ENCODE data around the gene C20orf144. TPM values are rescaled to one million over a fixed set of nuclear protein-coding genes. Genes with fewer than 3 reads are reported as not detected.

C20orf144 gene
- total RNA-seq = 0.16 TPM in 1 of 2 replicates, not detected in the other

DNA sequence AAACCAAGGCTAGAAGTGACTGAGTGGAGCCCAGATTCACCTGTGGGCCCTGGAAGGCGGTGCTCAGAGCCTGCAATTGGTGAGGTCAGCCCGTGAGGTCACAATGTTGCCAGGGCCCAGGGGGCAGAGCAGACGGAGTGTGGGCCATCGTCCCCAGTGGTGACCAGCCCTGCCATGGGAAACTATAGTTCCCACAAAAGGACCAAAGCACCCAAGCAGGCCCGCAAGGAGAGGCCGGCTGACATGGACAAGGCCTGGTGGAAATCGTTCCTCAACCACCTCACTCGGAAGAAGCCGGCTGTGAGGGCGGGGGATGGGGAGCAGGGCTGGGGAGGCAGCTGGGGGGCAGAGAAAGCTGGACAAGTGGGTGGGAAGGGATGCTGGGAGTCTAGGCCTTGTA is at the start of gene C20orf144:
TSS of gene C20orf144 (plus strand) at position 156 of the 400 bp plus-strand sequence. CDS start at position 175, 19 bp downstream.

DNA sequence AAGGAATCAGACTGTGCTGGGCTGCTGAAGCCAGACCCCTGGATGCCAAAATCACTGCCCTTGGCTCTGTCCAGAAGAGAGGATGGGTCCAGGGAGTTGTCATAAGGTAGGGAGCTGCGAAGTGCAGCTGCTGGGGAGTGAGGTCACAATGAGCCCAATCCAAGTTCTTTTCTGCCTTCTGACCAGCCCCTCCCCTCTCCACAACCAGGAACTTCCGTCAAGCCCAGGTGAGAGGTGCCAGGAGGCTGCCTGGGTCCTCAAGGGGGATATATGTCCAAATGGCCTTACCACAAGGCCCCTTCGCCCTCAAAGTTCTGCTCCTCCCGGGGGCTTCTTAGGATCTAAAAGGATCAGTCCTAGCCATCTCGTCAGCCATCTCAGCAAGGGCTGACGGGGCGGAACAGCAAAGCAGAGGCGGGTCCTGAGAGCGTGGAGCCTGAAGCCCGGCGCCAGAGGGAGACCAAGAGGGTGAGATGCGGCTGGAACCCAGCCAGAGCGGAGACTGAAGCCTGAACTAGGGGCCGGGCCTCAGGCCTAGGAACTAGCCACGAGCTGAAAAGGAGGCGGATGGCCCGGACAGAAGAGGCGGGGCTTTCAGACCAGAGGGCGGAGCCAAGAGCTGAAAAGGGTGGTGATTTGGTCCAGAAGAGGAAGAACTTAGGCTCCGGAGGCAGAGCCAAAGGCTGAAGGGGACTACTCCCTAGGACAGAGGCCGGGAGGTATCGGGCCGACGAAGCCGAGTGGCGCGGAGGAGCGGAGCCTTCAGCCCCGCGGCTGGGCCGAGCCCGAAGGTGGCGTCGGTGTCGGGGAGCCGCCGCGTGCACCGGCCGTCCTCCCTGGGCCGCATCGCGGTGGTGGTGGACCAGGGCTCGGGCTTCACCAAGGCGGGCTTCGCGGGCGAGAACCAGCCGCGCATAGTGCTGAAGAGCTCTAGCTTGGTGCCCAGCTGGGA is 4.4 kb downstream of the C20orf144 start, which contains the start of gene ACTL10:
TSS of gene ACTL10 (plus strand) at position 651 of the 952 bp plus-strand sequence. CDS start 555 bp downstream, outside the sequence.

DNA sequence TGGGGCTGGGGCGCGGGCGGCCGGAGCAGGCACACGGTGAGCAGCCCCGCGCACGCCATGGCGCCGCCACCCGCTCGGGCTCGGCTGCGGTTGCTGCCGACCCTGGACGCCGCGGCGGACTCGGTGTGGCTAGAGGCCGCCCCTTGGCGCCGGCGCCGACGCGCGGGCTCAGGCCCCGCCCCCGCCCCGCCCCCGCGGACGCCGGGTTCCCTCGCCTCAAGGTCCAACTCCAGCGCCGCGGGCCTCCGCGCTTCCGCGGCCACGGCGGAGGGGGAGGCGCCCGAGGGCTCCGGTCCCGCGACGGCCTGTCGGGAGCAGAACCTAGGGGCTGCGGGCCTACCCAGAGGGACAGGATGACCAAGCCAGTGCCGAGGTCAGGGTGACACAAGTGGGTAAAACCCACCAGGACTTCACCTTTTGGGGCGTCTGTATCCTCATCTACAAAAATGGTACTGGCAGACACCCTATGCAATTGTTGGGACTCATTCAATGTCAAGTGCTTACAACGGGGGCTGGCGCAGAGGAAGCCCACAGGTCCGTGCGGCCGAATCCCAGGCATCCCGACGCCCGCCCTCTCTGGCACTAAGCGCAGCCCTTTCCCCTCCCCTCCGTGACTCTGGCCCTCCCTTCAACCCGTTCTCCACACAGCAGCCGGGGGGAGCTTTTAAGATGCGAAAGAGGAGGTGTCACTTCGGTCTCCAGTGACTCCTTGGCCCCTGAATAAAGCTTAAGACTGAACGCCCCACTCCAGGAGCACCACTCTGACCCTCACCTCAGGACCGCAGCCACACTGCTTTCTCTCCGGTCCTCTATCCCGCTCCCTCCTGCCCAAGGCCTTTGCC is 12.4 kb downstream of the C20orf144 start, which contains the start of gene NECAB3:
TSS of gene NECAB3 (minus strand) at position 135 of the 842 bp plus-strand sequence. CDS start at position 59, 76 bp downstream.

DNA sequence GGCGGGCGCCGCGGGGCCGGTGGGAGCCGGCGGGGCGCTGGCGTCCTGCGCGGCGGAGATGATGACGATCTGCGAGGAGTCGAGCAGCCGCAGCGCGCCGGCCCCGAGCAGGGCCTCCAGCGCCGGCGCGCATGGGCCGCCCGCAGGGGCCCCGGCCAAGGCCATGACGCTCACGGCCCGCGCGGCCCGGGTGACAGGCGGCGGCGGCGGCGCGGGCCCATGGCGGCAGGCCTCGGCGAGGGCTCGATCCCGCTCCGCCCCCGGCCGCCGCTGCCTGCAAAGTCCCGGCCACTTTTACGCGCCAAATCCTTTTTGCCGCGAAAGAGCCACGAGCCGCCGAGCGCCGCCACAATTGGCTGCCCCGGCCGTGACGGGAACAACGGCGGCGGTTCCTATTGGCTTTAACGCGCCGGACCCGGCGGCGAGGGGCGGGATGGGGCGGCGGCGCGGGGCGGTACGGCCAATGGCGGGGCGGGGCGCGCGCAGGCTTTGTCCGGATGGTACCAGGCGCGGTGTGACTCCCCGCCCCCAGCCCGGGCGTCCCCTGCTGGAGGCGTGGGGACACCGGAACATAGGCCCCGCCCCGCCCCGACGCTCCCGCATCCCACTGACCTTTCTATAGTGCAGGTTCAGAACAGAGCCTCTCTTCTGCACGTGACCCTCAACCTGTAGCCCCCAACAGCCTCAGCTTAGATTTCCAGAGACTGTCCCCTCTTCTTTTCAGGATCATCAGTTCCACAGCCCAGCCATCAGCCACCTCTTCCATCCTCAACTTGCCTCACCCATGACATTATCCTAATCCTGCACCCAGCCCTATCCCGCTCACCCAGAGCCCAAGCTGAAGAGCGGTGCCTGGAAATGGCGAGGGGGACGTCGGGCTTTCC is 24.2 kb downstream of the C20orf144 start, which contains the start of gene E2F1:
TSS of gene E2F1 (minus strand) at position 286 of the 884 bp plus-strand sequence. CDS start at position 165, 121 bp downstream.

Other genes with a start within 250 kb of the C20orf144 start
- gene SNTA1, start 218.6 kb upstream of the C20orf144 start, total RNA-seq = 8.4 and 11.5 TPM in 2 replicates
- gene CBFA2T2, start 172.2 kb upstream of the C20orf144 start, total RNA-seq = 3.0 and 7.6 TPM in 2 replicates
- 2.5 and 3.4 TPM in 2 replicates for gene ACTL10, start 4.6 kb downstream of the C20orf144 start, total RNA-seq
- gene NECAB3, start 12.1 kb downstream of the C20orf144 start, total RNA-seq = 7.1 and 10.9 TPM in 2 replicates
- 3.2 and 5.3 TPM in 2 replicates for gene E2F1, start 24.1 kb downstream of the C20orf144 start, total RNA-seq
- 2.4 and 2.7 TPM in 2 replicates for gene PXMP4, start 58.0 kb downstream of the C20orf144 start, total RNA-seq
- 1.6 and 1.9 TPM in 2 replicates for gene ZNF341, start 69.7 kb downstream of the C20orf144 start, total RNA-seq
- 28.7 and 43.6 TPM in 2 replicates for gene CHMP4B, start 149.0 kb downstream of the C20orf144 start, total RNA-seq

Measured in hair follicular keratinocyte (primary cell).